Keratinocyte (primary cell): ENCODE results near the gene PLXNA2.

Source experiments
- CTCF ChIP-seq, 3 experiments: IDR thresholded peaks in 1 of 3; conservative IDR thresholded peaks in 1 of 3; optimal IDR thresholded peaks in 1 of 3; 2 replicates in 2 of 3; 3 replicates in 1 of 3; pipeline versions ENCODE3 to v1.5.1; 2011; ENCODE audit warnings: low read length in 3 of 3, mild to moderate bottlenecking in 3 of 3, moderate library complexity in 2 of 3, control low read depth in 1 of 3, inconsistent platforms in 1 of 3; ENCODE audit not compliant: insufficient read depth in 2 of 3; ENCODE audit errors: extremely low read depth in 1 of 3
- EZH2 ChIP-seq: IDR thresholded peaks from one replicate; pipeline ENCODE4 v1.6.1; 2012; ENCODE audit warnings: inconsistent platforms, mild to moderate bottlenecking, low read length, moderate library complexity

- TF ChIP-seq CTCF (optimal IDR thresholded peaks at IDR 0.05 in 1 of 3, IDR thresholded peaks at IDR 0.05 in 1 of 3, conservative IDR thresholded peaks at IDR 0.05 in 1 of 3; ENCODE audit: extremely low read depth in 1 of 3, insufficient read depth in 2 of 3, low read length in 3 of 3) (no peak), EZH2 (no peak)
Measured at GRCh38 chr1:208028526-208028925, 215.7 kb downstream of the PLXNA2 start.
